Keratinocyte (primary cell): ENCODE data around the gene RPP25L. TPM values are rescaled to one million over a fixed set of nuclear protein-coding genes. Genes with fewer than 3 reads are reported as not detected.
"Not testable (repeated sequence)": the region's sequence is repeated elsewhere in the genome, so short reads cannot be mapped to it uniquely, and the experiment has no call there.

Experiments used
- DNase-seq: peaks from one replicate; pipeline ENCODE4 v3.0.0-alpha.2; 2011; ENCODE audit warnings: low read depth, missing footprints, low spot score
- FAIRE-seq: peaks from 2 replicates; lab custom pipeline; 2011; peaks lifted over from hg19 to GRCh38; lab: Jason Lieb, UNC
- H2AFZ ChIP-seq: 2 replicates; pipeline ENCODE4 v1.6.0; 2012; ENCODE audit warnings: low read length, control low read depth, inconsistent platforms; ENCODE audit not compliant: control insufficient read depth
- H3K27ac ChIP-seq: 2 replicates; pipeline ENCODE4 v1.5.1; 2011; ENCODE audit warnings: low read length; ENCODE audit not compliant: control insufficient read depth, insufficient read depth
- H3K27me3 ChIP-seq: 3 replicates; pipeline ENCODE4 v1.6.0; 2011; ENCODE audit warnings: low read length; ENCODE audit not compliant: control insufficient read depth, insufficient read depth; ENCODE audit errors: extremely low read depth
- H3K36me3 ChIP-seq, 2 experiments: 2 replicates in 1 of 2; 3 replicates in 1 of 2; pipeline ENCODE4 v1.5.1; 2011; ENCODE audit warnings: low read length in 2 of 2, mild to moderate bottlenecking in 1 of 2; ENCODE audit not compliant: control insufficient read depth in 2 of 2, insufficient read depth in 2 of 2; ENCODE audit errors: extremely low read depth in 1 of 2
- H3K4me1 ChIP-seq: 3 replicates; pipeline ENCODE4 v1.5.1; 2011; ENCODE audit warnings: low read length; ENCODE audit not compliant: control insufficient read depth, insufficient read depth; ENCODE audit errors: extremely low read depth
- H3K4me2 ChIP-seq: 3 replicates; pipeline ENCODE4 v1.6.0; 2011; ENCODE audit warnings: low read depth, low read length; ENCODE audit not compliant: control insufficient read depth, insufficient read depth; ENCODE audit errors: extremely low read depth
- H3K4me3 ChIP-seq, 3 experiments: fragments of 200-600 bp in 1 of 3; sonication (generic) in 1 of 3; 2 replicates in 2 of 3; 3 replicates in 1 of 3; pipeline ENCODE4 v1.5.1; 2011 to 2016; ENCODE audit warnings: low read length in 3 of 3, mild to moderate bottlenecking in 3 of 3, control low read depth in 2 of 3, inconsistent platforms in 1 of 3, low read depth in 1 of 3, mixed read lengths in 1 of 3, mixed run types in 1 of 3, moderate library complexity in 1 of 3; ENCODE audit not compliant: control insufficient read depth in 2 of 3, insufficient read depth in 2 of 3; ENCODE audit errors: extremely low read depth in 1 of 3
- H3K79me2 ChIP-seq: 2 replicates; pipeline ENCODE4 v1.6.0; 2012; ENCODE audit warnings: low read length; ENCODE audit not compliant: control insufficient read depth, insufficient read depth
- H3K9ac ChIP-seq: 3 replicates; pipeline ENCODE4 v1.6.0; 2011; ENCODE audit warnings: low read length; ENCODE audit not compliant: control insufficient read depth, insufficient read depth; ENCODE audit errors: extremely low read depth
- H3K9me1 ChIP-seq: 3 replicates; pipeline ENCODE4 v1.6.0; 2011; ENCODE audit warnings: low read length; ENCODE audit not compliant: control insufficient read depth, insufficient read depth; ENCODE audit errors: extremely low read depth
- H3K9me3 ChIP-seq: 2 replicates; pipeline ENCODE4 v1.5.1; 2012; ENCODE audit warnings: low read depth, low read length; ENCODE audit not compliant: control insufficient read depth
- H4K20me1 ChIP-seq: 3 replicates; pipeline ENCODE4 v1.6.0; 2011; ENCODE audit warnings: low read length; ENCODE audit not compliant: control insufficient read depth, insufficient read depth; ENCODE audit errors: extremely low read depth
- EZH2 ChIP-seq: IDR thresholded peaks from one replicate; pipeline ENCODE4 v1.6.1; 2012; ENCODE audit warnings: inconsistent platforms, mild to moderate bottlenecking, low read length, moderate library complexity
- dilution Hi-C: fragments of 300-500 bp; cut with MboI; formaldehyde crosslinking; loops from one replicate; pipeline ENCODE4 v1.7.0; 2020; ENCODE audit warnings: low sequenced_read_pairs; ENCODE audit not compliant: extremely low pct_ligation_motif_present
- polyA plus RNA-seq, 5 experiments: library from polyadenylated mRNA; depleted of rRNA in 3 of 5; stranded (reverse) in 3 of 5; stranded (forward) in 1 of 5; unstranded in 1 of 5; fragments of >200 nt; gene quantifications; 1 replicate in 1 of 5; 2 replicates in 3 of 5; 3 replicates in 1 of 5; pipeline versions ENCODE4 v1.2.1 to v1.2.3, GENCODE V29; 2011 to 2012; ENCODE audit warnings: missing spikeins in 2 of 5, low read depth in 1 of 5, low replicate concordance in 1 of 5
- TF ChIP-seq, protein P1 (sequence below), 3 experiments: IDR thresholded peaks in 1 of 3; conservative IDR thresholded peaks in 1 of 3; optimal IDR thresholded peaks in 1 of 3; 2 replicates in 2 of 3; 3 replicates in 1 of 3; pipeline versions ENCODE3 to v1.5.1; 2011; ENCODE audit warnings: low read length in 3 of 3, mild to moderate bottlenecking in 3 of 3, moderate library complexity in 2 of 3, control low read depth in 1 of 3, inconsistent platforms in 1 of 3; ENCODE audit not compliant: insufficient read depth in 2 of 3; ENCODE audit errors: extremely low read depth in 1 of 3

RPP25L gene
- polyA plus RNA-seq, 1 donor (not counting 4 experiments of a cell fraction or from before 2014, with no cell fraction given), result 23.4 TPM

DNA sequence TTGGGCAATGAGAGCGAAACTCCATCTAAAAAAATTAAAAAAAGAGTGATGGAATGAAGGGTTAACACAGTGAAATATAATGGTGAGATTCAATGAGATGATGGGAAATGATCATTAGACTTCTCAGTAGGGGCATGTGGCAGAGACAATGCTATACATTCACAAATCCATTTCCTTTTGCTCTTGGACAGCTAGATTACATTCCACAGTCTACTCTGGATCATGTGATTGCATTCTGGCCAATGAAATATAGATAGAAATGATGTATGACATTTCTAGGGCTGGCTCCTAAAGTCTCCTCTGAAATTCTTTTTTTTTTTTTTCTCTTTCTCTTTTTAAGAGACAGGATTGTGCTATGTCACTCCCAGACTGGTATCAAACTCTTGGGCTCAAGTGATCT, 30.8 kb upstream of the RPP25L start:
- DNase-seq (no peak), FAIRE-seq (no peak)
- Histone ChIP-seq H3K9me1 (no peaks in the 10 kb centered on the region), H3K4me1 (peaks cover 21% of the 10 kb centered on the region), H2AFZ (no peak overlapping the region), H4K20me1 (no peaks in the 10 kb centered on the region), H3K27ac (no peak overlapping the region), H3K9me3 (no peaks in the 10 kb centered on the region), H3K4me3 (no peak overlapping the region), H3K36me3 (no peaks in the 10 kb centered on the region), H3K27me3 (no peaks in the 10 kb centered on the region), H3K9ac (no peak overlapping the region), H3K4me2 (no peak overlapping the region), H3K79me2 (peaks cover 7% of the 10 kb centered on the region)
- TF ChIP-seq, protein P1, sequence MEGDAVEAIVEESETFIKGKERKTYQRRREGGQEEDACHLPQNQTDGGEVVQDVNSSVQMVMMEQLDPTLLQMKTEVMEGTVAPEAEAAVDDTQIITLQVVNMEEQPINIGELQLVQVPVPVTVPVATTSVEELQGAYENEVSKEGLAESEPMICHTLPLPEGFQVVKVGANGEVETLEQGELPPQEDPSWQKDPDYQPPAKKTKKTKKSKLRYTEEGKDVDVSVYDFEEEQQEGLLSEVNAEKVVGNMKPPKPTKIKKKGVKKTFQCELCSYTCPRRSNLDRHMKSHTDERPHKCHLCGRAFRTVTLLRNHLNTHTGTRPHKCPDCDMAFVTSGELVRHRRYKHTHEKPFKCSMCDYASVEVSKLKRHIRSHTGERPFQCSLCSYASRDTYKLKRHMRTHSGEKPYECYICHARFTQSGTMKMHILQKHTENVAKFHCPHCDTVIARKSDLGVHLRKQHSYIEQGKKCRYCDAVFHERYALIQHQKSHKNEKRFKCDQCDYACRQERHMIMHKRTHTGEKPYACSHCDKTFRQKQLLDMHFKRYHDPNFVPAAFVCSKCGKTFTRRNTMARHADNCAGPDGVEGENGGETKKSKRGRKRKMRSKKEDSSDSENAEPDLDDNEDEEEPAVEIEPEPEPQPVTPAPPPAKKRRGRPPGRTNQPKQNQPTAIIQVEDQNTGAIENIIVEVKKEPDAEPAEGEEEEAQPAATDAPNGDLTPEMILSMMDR (optimal IDR thresholded peaks at IDR 0.05 in 1 of 3, IDR thresholded peaks at IDR 0.05 in 1 of 3, conservative IDR thresholded peaks at IDR 0.05 in 1 of 3; ENCODE audit: extremely low read depth in 1 of 3, insufficient read depth in 2 of 3, low read length in 3 of 3), result no peak
- no peak for TF ChIP-seq EZH2
- dilution Hi-C loops, result no loop called here

GRCh38 chr9:34639322-34639721, 27.4 kb upstream of the RPP25L start:
- FAIRE-seq, H3K9me3 ChIP-seq, H3K4me2 ChIP-seq, H3K27me3 ChIP-seq, H3K4me3 ChIP-seq, H3K9ac ChIP-seq, H3K27ac ChIP-seq, dilution Hi-C loops, H4K20me1 ChIP-seq, H2AFZ ChIP-seq, DNase-seq, H3K9me1 ChIP-seq: not testable (repeated sequence)
- Histone ChIP-seq H3K79me2 (peaks cover 25% of the 10 kb centered on the region), H3K36me3 (peaks cover 11 to 12% of the 10 kb centered on the region in 2 experiments), H3K4me1 (peaks cover 25% of the 10 kb centered on the region)

- TF ChIP-seq EZH2, result no peak
- TF ChIP-seq, protein P1 (optimal IDR thresholded peaks at IDR 0.05 in 1 of 3, IDR thresholded peaks at IDR 0.05 in 1 of 3, conservative IDR thresholded peaks at IDR 0.05 in 1 of 3; ENCODE audit: extremely low read depth in 1 of 3, insufficient read depth in 2 of 3, low read length in 3 of 3), result no peak
Measured at GRCh38 chr9:34638138-34638445, 26.2 kb upstream of the RPP25L start.

More at GRCh38 chr9:34638138-34638445, 26.2 kb upstream of the RPP25L start:
- no peaks in the 10 kb centered on the region for H3K9me1 ChIP-seq
- no peaks in the 10 kb centered on the region for H3K27me3 ChIP-seq
- peak; percentile 9 for FAIRE-seq
- no peak for DNase-seq
- peaks cover 2% of the 10 kb centered on the region for H4K20me1 ChIP-seq
- H3K4me2 ChIP-seq, result peak overlapping the region; percentile 95
- H3K9ac ChIP-seq, result peak overlapping the region; percentile 87
- peaks cover 25% of the 10 kb centered on the region for H3K79me2 ChIP-seq
- peaks cover 25% of the 10 kb centered on the region for H3K4me1 ChIP-seq
- H3K4me3 ChIP-seq, result peak overlapping the region; percentile 85 to 95 (median 93)
- dilution Hi-C loops, result no loop called here
- peaks cover 11 to 12% of the 10 kb centered on the region in 2 experiments for H3K36me3 ChIP-seq
- H2AFZ ChIP-seq, result peak overlapping the region; percentile 99
- H3K9me3 ChIP-seq, result no peaks in the 10 kb centered on the region
- H3K27ac ChIP-seq, result peak overlapping the region; percentile 63
